HepG2 (cell line): Measurements from ENCODE around the gene DAB2IP. TPM values are rescaled to one million over a fixed set of nuclear protein-coding genes. Genes with fewer than 3 reads are reported as not detected.
A peak's percentile ranks its signal among the peaks of the same experiment; 100 is the strongest.

Experiments
- ARID5B ChIP-seq: IDR thresholded peaks from 2 replicates; pipeline ENCODE4 v1.4.0; 2020; ENCODE audit warnings: mild to moderate bottlenecking, missing genetic modification reagents
- BCL6 ChIP-seq: IDR thresholded peaks from 2 replicates; pipeline ENCODE4 v1.6.1; 2016; ENCODE audit warnings: missing genetic modification reagents, missing compliant biosample characterization
- CCDC6 ChIP-seq: sonication (generic); formaldehyde crosslinking; IDR thresholded peaks from 2 replicates; pipeline ENCODE4 v1.8.1; 2022; ENCODE audit warnings: mild to moderate bottlenecking, missing genetic modification reagents, moderate library complexity
- GTF3A ChIP-seq: sonication (generic); formaldehyde crosslinking; conservative IDR thresholded peaks from 2 replicates; pipeline ENCODE4 v1.4.0; 2020; ENCODE audit warnings: mild to moderate bottlenecking, missing genetic modification reagents
- HOXA3 ChIP-seq: sonication (generic); formaldehyde crosslinking; IDR thresholded peaks from 2 replicates; pipeline ENCODE4 v1.5.0; 2020; ENCODE audit warnings: missing genetic modification reagents
- NPAS2 ChIP-seq: sonication (generic); formaldehyde crosslinking; IDR thresholded peaks from 2 replicates; pipeline ENCODE4 v1.8.0; 2022; ENCODE audit warnings: mild to moderate bottlenecking, missing genetic modification reagents, borderline replicate concordance
- PATZ1 ChIP-seq: sonication (generic); formaldehyde crosslinking; IDR thresholded peaks from 2 replicates; pipeline ENCODE4 v1.4.0; 2020; ENCODE audit warnings: missing genetic modification reagents
- PAXIP1 ChIP-seq: sonication (generic); formaldehyde crosslinking; conservative IDR thresholded peaks from 2 replicates; pipeline ENCODE4 v1.4.0; 2020; ENCODE audit warnings: mild to moderate bottlenecking, missing genetic modification reagents, moderate library complexity
- SOX13 ChIP-seq, 3 experiments: fragments of 450-650 bp in 1 of 3; sonication (generic) in 1 of 3; formaldehyde crosslinking in 1 of 3; IDR thresholded peaks in 2 of 3; conservative IDR thresholded peaks in 1 of 3; 2 replicates each; pipeline versions ENCODE4 v1.5.0 to v1.6.1; 2016 to 2020; ENCODE audit warnings: antibody characterized with exemption in 1 of 3, mild to moderate bottlenecking in 1 of 3, missing compliant biosample characterization in 1 of 3, missing genetic modification reagents in 1 of 3, moderate library complexity in 1 of 3
- SP1 ChIP-seq, 2 experiments: fragments of 450-650 bp in 1 of 2; sonication (generic) in 1 of 2; formaldehyde crosslinking in 1 of 2; IDR thresholded peaks; 2 replicates each; pipeline versions ENCODE4 v1.4.0 to v1.6.1; 2016 to 2020; ENCODE audit warnings: missing genetic modification reagents in 1 of 2
- ZFY ChIP-seq: sonication (generic); formaldehyde crosslinking; IDR thresholded peaks from 2 replicates; pipeline ENCODE4 v1.4.0; 2020; ENCODE audit warnings: missing genetic modification reagents
- ZNF256 ChIP-seq: sonication (generic); formaldehyde crosslinking; conservative IDR thresholded peaks from 2 replicates; pipeline ENCODE4 v1.4.0; 2020; ENCODE audit warnings: missing genetic modification reagents
- ZNF550 ChIP-seq: sonication (generic); formaldehyde crosslinking; IDR thresholded peaks from 2 replicates; pipeline ENCODE4 v1.4.0; 2020; ENCODE audit warnings: mild to moderate bottlenecking, missing genetic modification reagents, borderline replicate concordance
- ZNF605 ChIP-seq: sonication (generic); formaldehyde crosslinking; IDR thresholded peaks from 2 replicates; pipeline ENCODE4 v1.8.0; 2022; ENCODE audit warnings: mild to moderate bottlenecking, missing genetic modification reagents
- ZNF720 ChIP-seq: sonication (generic); formaldehyde crosslinking; IDR thresholded peaks from 2 replicates; pipeline ENCODE4 v1.4.0; 2020; ENCODE audit warnings: missing genetic modification reagents
- ZSCAN30 ChIP-seq: sonication (generic); formaldehyde crosslinking; IDR thresholded peaks from 2 replicates; pipeline ENCODE4 v1.5.0; 2020; ENCODE audit warnings: mild to moderate bottlenecking, missing genetic modification reagents
- polyA plus RNA-seq, 8 experiments: library from polyadenylated mRNA; depleted of rRNA in 3 of 8; stranded (reverse) in 7 of 8; unstranded in 1 of 8; fragments of >200 nt; fragmentation: Illumina TruSeq in 4 of 8; extraction: Trizol in 4 of 8; gene quantifications; 2 replicates each; pipeline versions ENCODE4 v1.2.1 to v1.2.3, GENCODE V29; 2011 to 2016; ENCODE audit warnings: low read depth in 4 of 8, missing spikeins in 1 of 8, mixed read lengths in 1 of 8; ENCODE audit not compliant: insufficient read depth in 1 of 8
- total RNA-seq, 5 experiments: library from RNA; depleted of rRNA; stranded (reverse); fragments of >200 nt; fragmentation: Illumina TruSeq; extraction: Trizol; gene quantifications; 2 replicates each; pipeline ENCODE4 v1.2.3, GENCODE V29; 2016; ENCODE audit warnings: low read depth in 1 of 5

Gene DAB2IP
- total and polyA plus RNA-seq, 2 of the 13 experiments (the other 11 are each of a cell fraction or from before 2014, with no cell fraction given): 25.3 to 37.9 TPM

GRCh38 chr9:121651295-121652020 lies at the start of gene DAB2IP (continued):
- TF ChIP-seq PAXIP1 (CRISPR knock-in tag): peak; percentile 33; the same call in 1 of the 2 replicates
- TF ChIP-seq ZNF720: no peak
- TF ChIP-seq SOX13 (IDR thresholded peaks at IDR 0.05): no peak
- peak in 1 of 2 experiments; percentile 12; a peak in 1 of 4 replicates for TF ChIP-seq SOX13 (CRISPR knock-in tag; conservative IDR thresholded peaks at IDR 0.05 in 1 of 2, IDR thresholded peaks at IDR 0.05 in 1 of 2)
- no peak for TF ChIP-seq NPAS2 (CRISPR knock-in tag)
- peak; percentile 51; the same call in 1 of the 2 replicates for TF ChIP-seq ARID5B (CRISPR knock-in tag)
- TF ChIP-seq CCDC6: 0 out of 2 replicates have a peak, but pooled peaks have one; percentile 49
- peak; percentile 28; the same call in 1 of the 2 replicates for TF ChIP-seq HOXA3 (CRISPR knock-in tag)
- no peak for TF ChIP-seq GTF3A (CRISPR knock-in tag)
- no peak for TF ChIP-seq SP1 (IDR thresholded peaks at IDR 0.05)
- 0 out of 2 replicates have a peak, but pooled peaks have one; percentile 22 for TF ChIP-seq SP1 (CRISPR knock-in tag; IDR thresholded peaks at IDR 0.05)
- peak; percentile 43; the same call in 1 of the 2 replicates for TF ChIP-seq BCL6 (CRISPR knock-in tag)
- peak; percentile 96 for TF ChIP-seq PATZ1 (CRISPR knock-in tag)
- TF ChIP-seq ZFY (CRISPR knock-in tag): peak; percentile 44; the same call in 1 of the 2 replicates
- TF ChIP-seq ZNF256 (CRISPR knock-in tag): no peak
- no peak for TF ChIP-seq ZSCAN30 (CRISPR knock-in tag)
- no peak for TF ChIP-seq ZNF550
- TF ChIP-seq ZNF605: no peak
